GM12878 (cell line): ENCODE measurements around the gene RNF220. TPM values are rescaled to one million over a fixed set of nuclear protein-coding genes. Genes with fewer than 3 reads are reported as not detected.

ENCODE experiments used
- ATAC-seq: fragments of 200-7000 bp; cut with Tn5 transposase; 3 replicates; pipeline ENCODE4 v1.9.1; 2020; ENCODE audit warnings: mild to moderate bottlenecking, moderate library complexity
- BruUV-seq: library from RNA; stranded (reverse); fragments of 400-500 nt; replicated peaks from 2 replicates; lab custom pipeline; 2021; lab: Mats Ljungman, UMichigan
- CTCF ChIA-PET: fragments of 300-600 bp; sonication (Branson Sonifier 250); formaldehyde crosslinking; extraction: SDS; loops from one replicate; lab custom pipeline; 2021; ENCODE audit warnings: inconsistent platforms; lab: Yijun Ruan, JAX
- POLR2A ChIA-PET: fragments of 350-600 bp; formaldehyde crosslinking; extraction: SDS; loops from one replicate; lab custom pipeline; 2021; ENCODE audit warnings: inconsistent platforms; lab: Charles Lee
- RAD21 ChIA-PET: fragments of 300-600 bp; sonication (Branson Sonifier 250); formaldehyde crosslinking; loops from one replicate; lab custom pipeline; 2023; ENCODE audit warnings: antibody characterized with exemption; ENCODE audit not compliant: unreplicated experiment; lab: Charles Lee
- SMC1A ChIA-PET: fragments of 300-600 bp; sonication (Branson Sonifier 250); formaldehyde crosslinking; loops from one replicate; lab custom pipeline; 2023; ENCODE audit not compliant: unreplicated experiment, uncharacterized antibody; lab: Charles Lee
- DNase-seq: peaks from one replicate; pipeline ENCODE4 v3.0.0-alpha.2; 2011; ENCODE audit warnings: low read depth, low spot score
- FAIRE-seq: peaks from 3 replicates; lab custom pipeline; 2011; peaks lifted over from hg19 to GRCh38; lab: Jason Lieb, UNC
- H2AFZ ChIP-seq: 2 replicates; pipeline ENCODE4 v1.6.0; 2011; ENCODE audit warnings: low read depth, low read length, control low read depth; ENCODE audit not compliant: control insufficient read depth
- H3K27ac ChIP-seq: 2 replicates; pipeline ENCODE4 v1.5.1; 2011; ENCODE audit warnings: control low read depth; ENCODE audit not compliant: control insufficient read depth, insufficient read depth
- H3K27me3 ChIP-seq, 2 experiments: replicated peaks in 1 of 2; 2 replicates each; pipeline versions ENCODE4 v1.6.0 to v1.6.1; 2011; ENCODE audit warnings: low read length in 1 of 2; ENCODE audit not compliant: control insufficient read depth in 2 of 2, insufficient read depth in 2 of 2
- H3K36me3 ChIP-seq, 2 experiments: 2 replicates each; pipeline ENCODE4 v1.5.1; 2011; ENCODE audit warnings: low read length in 1 of 2; ENCODE audit not compliant: control insufficient read depth in 2 of 2, insufficient read depth in 2 of 2
- H3K4me1 ChIP-seq: 2 replicates; pipeline ENCODE4 v1.6.1; 2011; ENCODE audit warnings: mild to moderate bottlenecking, low read length, moderate library complexity, mixed read lengths; ENCODE audit not compliant: control insufficient read depth, insufficient read depth
- H3K4me2 ChIP-seq: 2 replicates; pipeline ENCODE4 v1.6.0; 2011; ENCODE audit warnings: control low read depth; ENCODE audit not compliant: control insufficient read depth, insufficient read depth
- H3K4me3 ChIP-seq: fragments of 200-600 bp; sonication (generic); 2 replicates; pipeline ENCODE4 v1.5.1; 2016
- H3K79me2 ChIP-seq: 2 replicates; pipeline ENCODE4 v1.6.0; 2011; ENCODE audit warnings: low read length; ENCODE audit not compliant: control insufficient read depth, insufficient read depth
- H3K9ac ChIP-seq: 2 replicates; pipeline ENCODE4 v1.8.0; 2011; ENCODE audit warnings: low read length, control low read depth, mixed read lengths; ENCODE audit not compliant: control insufficient read depth, insufficient read depth
- H3K9me3 ChIP-seq: replicated peaks from 3 replicates; pipeline ENCODE4 v1.5.1; 2011; ENCODE audit warnings: mild to moderate bottlenecking, low read length; ENCODE audit not compliant: control insufficient read depth, insufficient read depth
- H4K20me1 ChIP-seq: 2 replicates; pipeline ENCODE4 v1.6.0; 2011; ENCODE audit not compliant: control insufficient read depth, insufficient read depth
- BRCA1 ChIP-seq: IDR thresholded peaks from 2 replicates; pipeline ENCODE4 v1.6.1; 2011; ENCODE audit warnings: low read depth, low read length, improper control_type of control experiment
- FOXK2 ChIP-seq: fragments of 450-650 bp; IDR thresholded peaks from 2 replicates; pipeline ENCODE4 v1.6.1; 2017; ENCODE audit warnings: mild to moderate bottlenecking, moderate library complexity
- RAD21 ChIP-seq: IDR thresholded peaks from 2 replicates; pipeline ENCODE4 v1.6.1; 2011; ENCODE audit warnings: mild to moderate bottlenecking, low read depth, low read length, moderate library complexity; ENCODE audit not compliant: insufficient read depth
- SMARCA5 ChIP-seq: fragments of 450-650 bp; IDR thresholded peaks from 2 replicates; pipeline ENCODE4 v1.6.1; 2017; ENCODE audit warnings: mild to moderate bottlenecking
- SMC3 ChIP-seq: IDR thresholded peaks from 2 replicates; pipeline ENCODE4 v1.6.1; 2011; ENCODE audit warnings: low read length, improper control_type of control experiment, borderline replicate concordance
- SPI1 ChIP-seq: IDR thresholded peaks from 2 replicates; pipeline ENCODE4 v1.6.1; 2011; ENCODE audit warnings: low read depth, mild to moderate bottlenecking, low read length, moderate library complexity, borderline replicate concordance; ENCODE audit not compliant: insufficient read depth
- STAT3 ChIP-seq: IDR thresholded peaks from 2 replicates; pipeline ENCODE4 v1.6.1; 2011; ENCODE audit warnings: low read depth, low read length, improper control_type of control experiment
- YY1 ChIP-seq: IDR thresholded peaks from 2 replicates; pipeline ENCODE4 v1.6.1; 2011; ENCODE audit warnings: low read depth, mild to moderate bottlenecking, low read length
- WGBS: methylation state at CpG from one replicate; pipeline ENCODE4 v1.1.6; 2016; ENCODE audit warnings: low lambda C conversion rate; ENCODE audit not compliant: insufficient replicate concordance, insufficient coverage; ENCODE audit errors: missing lambda C conversion rate; 5-methylcytosine and 5-hydroxymethylcytosine counted together
- in situ Hi-C: fragments of 300-500 bp; cut with MboI; formaldehyde crosslinking; loops from 9 replicates; pipeline ENCODE4 v1.14.3; 2018; ENCODE audit warnings: mixed read lengths
- intact Hi-C: fragments of 100-400 bp; cut with micrococcal nuclease; formaldehyde crosslinking; loops from one replicate; pipeline ENCODE4 v1.14.2; 2022; ENCODE audit not compliant: unreplicated experiment
- polyA plus RNA-seq, 11 experiments: library from polyadenylated mRNA; depleted of rRNA in 4 of 11; unstranded in 6 of 11; stranded (reverse) in 5 of 11; fragments of >200 nt; fragmentation: Nextera tagmentation in 4 of 11; fragmentation: Illumina TruSeq in 1 of 11; extraction: Ambion mirVana in 4 of 11; extraction: Trizol in 1 of 11; gene quantifications; 1 replicate in 1 of 11; 2 replicates in 10 of 11; pipeline versions ENCODE4 v1.2.1 to v1.2.3, GENCODE V29; 2011 to 2016; ENCODE audit warnings: inconsistent platforms in 2 of 11, missing spikeins in 2 of 11, low read depth in 1 of 11
- total RNA-seq, 4 experiments: library from RNA; depleted of rRNA in 3 of 4; stranded (reverse); fragments of >200 nt in 3 of 4; fragmentation: Illumina TruSeq in 1 of 4; extraction: Trizol in 1 of 4; gene quantifications; 2 replicates each; pipeline versions ENCODE4 v1.2.1 to v1.2.3, GENCODE V29; 2013 to 2021
- TF ChIP-seq, protein P1 (sequence below): IDR thresholded peaks from 2 replicates; pipeline ENCODE4 v1.6.1; 2012; ENCODE audit warnings: low read length, inconsistent platforms

Gene RNF220
- total and polyA plus RNA-seq, 10 of the 15 experiments (the other 5 are each of a cell fraction or from before 2014, with no cell fraction given): 4.6 to 84.1 (median 53.7) TPM

DNA sequence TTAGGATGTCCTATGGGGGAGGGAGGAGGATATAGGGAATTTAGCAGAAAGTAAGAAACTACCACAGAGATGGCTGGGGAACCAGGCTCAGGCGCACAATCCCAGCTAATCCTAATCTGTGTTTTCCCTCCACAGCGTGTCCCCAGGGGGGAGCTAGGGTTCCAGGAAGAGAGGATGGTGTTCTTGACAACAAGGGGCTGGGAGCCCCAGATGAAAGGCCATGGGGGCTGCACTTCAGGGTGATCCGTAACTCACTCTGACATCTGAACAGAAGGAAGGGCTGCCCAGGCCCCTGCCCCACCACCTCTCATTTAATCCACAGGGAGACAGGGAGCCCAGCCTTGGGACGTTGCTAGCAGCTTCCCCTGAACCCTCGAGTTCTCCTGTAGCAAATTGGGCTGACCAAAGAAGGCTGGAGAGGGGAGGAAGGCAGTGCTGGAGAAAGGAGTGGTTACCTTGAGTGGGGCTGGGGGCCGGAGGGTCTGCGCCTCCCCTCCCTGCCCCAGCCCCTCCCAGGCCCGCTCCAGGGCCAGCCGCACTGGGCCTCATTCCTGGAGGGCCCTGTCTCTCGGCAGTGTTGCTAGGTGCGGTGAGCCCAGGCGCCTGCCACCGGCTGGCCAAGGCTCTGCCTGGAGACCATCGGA lies 137.5 kb downstream of the RNF220 start:
- no peak for ATAC-seq
- SMC1A ChIA-PET: no interaction called here
- WGBS: 36% methylated on average over 12 of the region's 14 CpGs
- no peak overlapping the region for H3K9ac ChIP-seq
- in situ Hi-C loops: no loop called here
- BruUV-seq: no TSS peak
- H3K27me3 ChIP-seq: peaks cover 3 to 9% of the 10 kb centered on the region in 2 experiments; a peak in 2 of 4 replicates
- CTCF ChIA-PET: interaction anchor here (1.0 kb wide), 1 partner anchor 10 kb away, joined by 4 read pairs; no protein-coding TSS in a partner anchor
- TF ChIP-seq, protein P1, sequence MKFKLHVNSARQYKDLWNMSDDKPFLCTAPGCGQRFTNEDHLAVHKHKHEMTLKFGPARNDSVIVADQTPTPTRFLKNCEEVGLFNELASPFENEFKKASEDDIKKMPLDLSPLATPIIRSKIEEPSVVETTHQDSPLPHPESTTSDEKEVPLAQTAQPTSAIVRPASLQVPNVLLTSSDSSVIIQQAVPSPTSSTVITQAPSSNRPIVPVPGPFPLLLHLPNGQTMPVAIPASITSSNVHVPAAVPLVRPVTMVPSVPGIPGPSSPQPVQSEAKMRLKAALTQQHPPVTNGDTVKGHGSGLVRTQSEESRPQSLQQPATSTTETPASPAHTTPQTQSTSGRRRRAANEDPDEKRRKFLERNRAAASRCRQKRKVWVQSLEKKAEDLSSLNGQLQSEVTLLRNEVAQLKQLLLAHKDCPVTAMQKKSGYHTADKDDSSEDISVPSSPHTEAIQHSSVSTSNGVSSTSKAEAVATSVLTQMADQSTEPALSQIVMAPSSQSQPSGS: no peak
- TF ChIP-seq STAT3: no peak
- no peak for TF ChIP-seq SMC3
- TF ChIP-seq YY1: no peak
- TF ChIP-seq FOXK2: no peak
- no peak for TF ChIP-seq BRCA1
- TF ChIP-seq SPI1: no peak
- no peak for TF ChIP-seq SMARCA5
- TF ChIP-seq RAD21: no peak
- no peak overlapping the region for H3K4me2 ChIP-seq
- no peak overlapping the region for H2AFZ ChIP-seq
- H3K4me1 ChIP-seq: no peaks in the 10 kb centered on the region
- RAD21 ChIA-PET: no interaction called here
- no peaks in the 10 kb centered on the region for H3K79me2 ChIP-seq
- H3K36me3 ChIP-seq: no peaks in the 10 kb centered on the region
- POLR2A ChIA-PET: no interaction called here
- H3K27ac ChIP-seq: no peak overlapping the region
- H4K20me1 ChIP-seq: no peaks in the 10 kb centered on the region
- intact Hi-C loops: no loop called here
- no peak for DNase-seq
- no peak for FAIRE-seq
- no peaks in the 10 kb centered on the region for H3K9me3 ChIP-seq
- no peak overlapping the region for H3K4me3 ChIP-seq
